ENCODE results near the gene ZNF595.
"Not testable (repeated sequence)": the region's sequence is repeated elsewhere in the genome, so short reads cannot be mapped to it uniquely, and the experiment has no call there.

DNA sequence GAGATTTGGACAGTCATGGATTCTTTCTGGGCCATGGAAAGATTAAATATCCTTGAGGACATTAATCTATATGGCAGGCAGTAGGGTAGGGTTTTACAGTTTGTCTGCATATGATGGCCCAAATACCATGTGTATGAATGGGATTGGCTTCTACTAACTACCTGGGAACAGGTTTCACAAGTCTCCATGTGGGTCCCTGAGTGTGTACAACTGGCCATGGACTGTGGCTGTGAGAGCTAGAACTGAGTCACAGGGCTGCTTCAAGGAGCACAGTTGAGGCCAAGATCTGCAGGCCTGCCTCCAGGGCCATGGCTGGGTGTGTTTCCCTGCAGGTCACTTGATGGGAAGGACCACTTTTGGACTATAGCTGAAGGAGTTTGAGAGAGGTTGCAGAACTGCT, 11.6 kb downstream of the ZNF595 start:
- not testable (repeated sequence) for TF ChIP-seq CTCF (IDR thresholded peaks at IDR 0.05); EZH2 (IDR thresholded peaks at IDR 0.05; ENCODE audit: borderline replicate concordance, insufficient read depth, low read depth, low read length, poor library complexity, severe bottlenecking)
